Measurements from ENCODE around the gene TSEN34.
"Not testable (repeated sequence)": the region's sequence is repeated elsewhere in the genome, so short reads cannot be mapped to it uniquely, and the experiment has no call there.

Gene TSEN34

GRCh38 chr19:54239491-54240371 is 48.6 kb downstream of the TSEN34 start:
- DNase-seq (ENCODE audit: low spot score) = not testable (repeated sequence)

GRCh38 chr19:54240372-54241336 is 49.5 kb downstream of the TSEN34 start:
- not testable (repeated sequence) for DNase-seq (ENCODE audit: low spot score)

GRCh38 chr19:54242234-54242633 is 51.1 kb downstream of the TSEN34 start:
- not testable (repeated sequence) for DNase-seq (ENCODE audit: low spot score)

- DNase-seq (ENCODE audit: low spot score) = not testable (repeated sequence)
Measured at GRCh38 chr19:54242646-54243045, 51.5 kb downstream of the TSEN34 start, which contains the start of gene LILRA6. Gene LILRA6, minus strand, starts transcription at chr19:54242790.

GRCh38 chr19:54243809-54244208 is 52.7 kb downstream of the TSEN34 start:
- DNase-seq (ENCODE audit: low spot score) = not testable (repeated sequence)

Measured in kidney capillary endothelial cell (primary cell).